GM23338 (cell line): Measurements from ENCODE around the gene CADM4. TPM values are rescaled to one million over a fixed set of nuclear protein-coding genes. Genes with fewer than 3 reads are reported as not detected.
A peak's percentile ranks its signal among the peaks of the same experiment; 100 is the strongest.
"Not testable (repeated sequence)": the region's sequence is repeated elsewhere in the genome, so short reads cannot be mapped to it uniquely, and the experiment has no call there.

Source experiments
- ATAC-seq: fragments of 200-7000 bp; cut with Tn5 transposase; 3 replicates; pipeline ENCODE4 v1.9.1; 2020
- DNase-seq: peaks from one replicate; pipeline ENCODE4 v3.0.0-alpha.2; 2015; ENCODE audit warnings: low spot score
- H2AFZ ChIP-seq: fragments of 200-600 bp; sonication (generic); 2 replicates; pipeline ENCODE4 v1.8.0; 2016; ENCODE audit warnings: antibody characterized with exemption, mild to moderate bottlenecking, moderate library complexity
- H3F3A ChIP-seq: fragments of 200-600 bp; sonication (generic); replicated peaks from 2 replicates; pipeline ENCODE4 v1.8.0; 2017; ENCODE audit warnings: antibody characterized with exemption, mixed run types, low read depth
- H3K27ac ChIP-seq: fragments of 200-600 bp; sonication (generic); 2 replicates; pipeline ENCODE4 v1.6.1; 2016; ENCODE audit warnings: low read depth
- H3K27me3 ChIP-seq: fragments of 200-600 bp; sonication (generic); 2 replicates; pipeline ENCODE4 v1.8.0; 2016; ENCODE audit warnings: mild to moderate bottlenecking, mixed run types, moderate library complexity; ENCODE audit not compliant: insufficient read depth
- H3K36me3 ChIP-seq: fragments of 200-600 bp; sonication (generic); 2 replicates; pipeline ENCODE4 v1.8.0; 2016; ENCODE audit warnings: mild to moderate bottlenecking; ENCODE audit not compliant: insufficient read depth
- H3K4me1 ChIP-seq: fragments of 200-600 bp; sonication (generic); 2 replicates; pipeline ENCODE4 v1.8.0; 2016; ENCODE audit warnings: mild to moderate bottlenecking, moderate library complexity; ENCODE audit not compliant: insufficient read depth
- H3K4me2 ChIP-seq: fragments of 200-600 bp; sonication (generic); 2 replicates; pipeline ENCODE4 v1.7.1; 2017; ENCODE audit warnings: mixed run types
- H3K4me3 ChIP-seq: fragments of 200-600 bp; sonication (generic); 2 replicates; pipeline ENCODE4 v1.6.1; 2016; ENCODE audit warnings: mixed run types
- H3K79me2 ChIP-seq: fragments of 200-600 bp; sonication (generic); replicated peaks from 2 replicates; pipeline ENCODE4 v1.8.0; 2017; ENCODE audit warnings: mild to moderate bottlenecking; ENCODE audit not compliant: insufficient read depth
- H3K9me2 ChIP-seq: fragments of 200-600 bp; sonication (generic); 2 replicates; pipeline ENCODE4 v1.8.0; 2017; ENCODE audit not compliant: insufficient read depth
- H4K20me1 ChIP-seq: fragments of 200-600 bp; sonication (generic); replicated peaks from 2 replicates; pipeline ENCODE4 v1.8.0; 2017; ENCODE audit warnings: mild to moderate bottlenecking; ENCODE audit not compliant: insufficient read depth
- H3K27ac Mint-ChIP-seq: 2 replicates; pipeline ENCODE4 v1.8.0; 2020; ENCODE audit warnings: inconsistent platforms, mild to moderate bottlenecking, moderate library complexity, mixed read lengths
- H3K27me3 Mint-ChIP-seq: 3 replicates; pipeline ENCODE4 v1.8.0; 2022; ENCODE audit warnings: low read depth, mild to moderate bottlenecking, moderate library complexity, mixed read lengths, inconsistent platforms; ENCODE audit not compliant: insufficient read depth, poor library complexity
- H3K36me3 Mint-ChIP-seq: 3 replicates; pipeline ENCODE4 v1.8.0; 2021; ENCODE audit warnings: low read depth, mild to moderate bottlenecking, inconsistent platforms, moderate library complexity, mixed read lengths
- H3K4me1 Mint-ChIP-seq: 3 replicates; pipeline ENCODE4 v1.8.0; 2020; ENCODE audit warnings: mild to moderate bottlenecking, inconsistent platforms, mixed read lengths
- H3K4me3 Mint-ChIP-seq: 3 replicates; pipeline ENCODE4 v1.8.0; 2021; ENCODE audit warnings: moderate library complexity, mild to moderate bottlenecking, inconsistent platforms, mixed read lengths
- H3K9me3 Mint-ChIP-seq: 3 replicates; pipeline ENCODE4 v1.8.0; 2020; ENCODE audit warnings: moderate library complexity, mild to moderate bottlenecking, inconsistent platforms, mixed read lengths
- CREB1 ChIP-seq: fragments of 250-450 bp; sonication (Bioruptor Pico); IDR thresholded peaks from 2 replicates; pipeline ENCODE4 v1.5.0; 2020; ENCODE audit warnings: low read depth, mild to moderate bottlenecking, moderate library complexity
- EZH2 ChIP-seq: fragments of 200-600 bp; sonication (generic); IDR thresholded peaks from one replicate; pipeline ENCODE4 v1.8.0; 2017; ENCODE audit warnings: antibody characterized with exemption, mild to moderate bottlenecking, low read depth; ENCODE audit not compliant: unreplicated experiment
- EZH2phosphoT487 ChIP-seq: fragments of 200-600 bp; sonication (generic); IDR thresholded peaks from one replicate; pipeline ENCODE4 v1.8.1; 2018; ENCODE audit warnings: antibody characterized with exemption; ENCODE audit not compliant: unreplicated experiment
- JUNB ChIP-seq: IDR thresholded peaks from one replicate; pipeline ENCODE4 v1.6.1; 2016; ENCODE audit warnings: antibody characterized with exemption; ENCODE audit not compliant: unreplicated experiment
- NANOG ChIP-seq: IDR thresholded peaks from 2 replicates; pipeline ENCODE4 v1.6.1; 2016; ENCODE audit warnings: antibody characterized with exemption, borderline replicate concordance
- POLR2AphosphoS5 ChIP-seq: IDR thresholded peaks from 2 replicates; pipeline ENCODE4 v1.6.1; 2016; ENCODE audit warnings: antibody characterized with exemption, low read depth
- STAT1 ChIP-seq: IDR thresholded peaks from one replicate; pipeline ENCODE4 v1.6.1; 2016; ENCODE audit warnings: antibody characterized with exemption; ENCODE audit not compliant: unreplicated experiment
- ZNF114 ChIP-seq: fragments of 250-450 bp; sonication (Bioruptor Pico); IDR thresholded peaks from 2 replicates; pipeline ENCODE4 v1.5.0; 2020; ENCODE audit warnings: mild to moderate bottlenecking, moderate library complexity
- polyA plus RNA-seq: library from polyadenylated mRNA; unstranded; fragments of >200 nt; fragmentation: Nextera tagmentation; extraction: Ambion mirVana; gene quantifications from 2 replicates; pipeline ENCODE4 v1.2.1, GENCODE V29; 2016
- total RNA-seq: library from RNA; depleted of rRNA; stranded (reverse); fragments of >200 nt; shearing (Covaris generic); gene quantifications from 2 replicates; pipeline ENCODE4 v1.2.3, GENCODE V29; 2014
- TF ChIP-seq, protein P1 (sequence below): IDR thresholded peaks from one replicate; pipeline ENCODE4 v1.6.1; 2018; ENCODE audit warnings: antibody characterized with exemption; ENCODE audit not compliant: unreplicated experiment
- TF ChIP-seq, protein P2 (sequence below), 2 experiments: fragments of 200-600 bp in 1 of 2; sonication (generic) in 1 of 2; conservative IDR thresholded peaks; 2 replicates each; pipeline versions ENCODE4 v1.5.1 to v1.6.1; 2016 to 2017; ENCODE audit warnings: antibody characterized with exemption in 2 of 2, low read depth in 2 of 2, mild to moderate bottlenecking in 2 of 2, moderate library complexity in 1 of 2
- TF ChIP-seq, protein P3 (sequence below): IDR thresholded peaks from 2 replicates; pipeline ENCODE4 v1.6.1; 2016; ENCODE audit warnings: antibody characterized with exemption

The CADM4 gene
- total and polyA plus RNA-seq, 2 experiments from 2014 or later = 3.7 to 21.2 TPM

DNA sequence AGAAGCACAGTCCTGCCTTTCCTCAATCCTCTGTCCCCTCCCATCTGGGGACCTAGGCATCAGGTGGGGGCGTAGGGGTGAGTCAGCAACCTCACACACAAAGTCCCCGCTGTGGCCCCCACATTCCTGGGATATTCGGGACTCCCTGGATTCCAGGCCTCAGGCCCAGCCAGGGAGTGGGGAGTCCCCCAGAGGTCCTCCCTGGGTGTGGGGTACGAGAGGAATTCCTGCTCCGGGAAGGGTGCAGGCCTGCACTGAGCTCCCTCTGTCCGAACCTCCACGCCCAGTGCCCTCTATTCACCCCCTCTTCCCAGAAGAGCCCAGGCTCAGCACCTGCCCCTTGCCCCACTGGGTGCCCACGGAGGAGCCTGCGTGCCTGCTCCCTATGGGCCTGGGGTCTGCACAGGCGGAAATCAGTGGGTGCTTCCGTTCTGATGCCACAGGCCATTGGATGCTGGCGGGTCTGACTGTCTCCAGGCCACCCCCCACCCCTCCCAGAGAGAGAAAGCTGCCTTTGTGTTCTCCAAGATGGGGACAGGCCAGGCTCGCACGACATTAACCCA lies 3.4 kb downstream of the CADM4 start:
- DNase-seq (peak; percentile 90), ATAC-seq (peak; percentile 60)
- 0 out of 2 replicates have a peak, but pooled peaks cover 3% of the 10 kb centered on the region for H3F3A ChIP-seq
- H3K27ac ChIP-seq = 0 out of 2 replicates have a peak overlapping the region, but pooled peaks have one; percentile 45
- peaks cover 56% of the 10 kb centered on the region for H3K27me3 Mint-ChIP-seq
- no peaks in the 10 kb centered on the region for H3K79me2 ChIP-seq
- peaks cover 11% of the 10 kb centered on the region; the same call in 2 of the 3 replicates for H3K36me3 Mint-ChIP-seq
- H3K4me1 Mint-ChIP-seq = peaks cover 32% of the 10 kb centered on the region
- H3K9me3 Mint-ChIP-seq = peaks cover 3% of the 10 kb centered on the region; the same call in 1 of the 3 replicates
- H3K4me2 ChIP-seq = peak overlapping the region; percentile 99
- H3K36me3 ChIP-seq = no peaks in the 10 kb centered on the region
- no peak overlapping the region for H3K27ac Mint-ChIP-seq
- H3K27me3 ChIP-seq = peaks cover 37% of the 10 kb centered on the region
- H3K9me2 ChIP-seq = no peaks in the 10 kb centered on the region
- H2AFZ ChIP-seq = no peak overlapping the region
- peak overlapping the region; percentile 83 for H3K4me3 ChIP-seq
- peaks cover 9% of the 10 kb centered on the region; the same call in 1 of the 2 replicates for H4K20me1 ChIP-seq
- peak overlapping the region; percentile 58 for H3K4me3 Mint-ChIP-seq
- TF ChIP-seq STAT1 (no peak), CREB1 (CRISPR knock-in tag) (0 out of 2 replicates have a peak, but pooled peaks have one; percentile 3), ZNF114 (CRISPR knock-in tag) (no peak), POLR2AphosphoS5 (no peak; the same call in 1 of the 2 replicates), JUNB (no peak), NANOG (no peak), EZH2 (no peak)
- H3K4me1 ChIP-seq = peaks cover 33% of the 10 kb centered on the region

DNA sequence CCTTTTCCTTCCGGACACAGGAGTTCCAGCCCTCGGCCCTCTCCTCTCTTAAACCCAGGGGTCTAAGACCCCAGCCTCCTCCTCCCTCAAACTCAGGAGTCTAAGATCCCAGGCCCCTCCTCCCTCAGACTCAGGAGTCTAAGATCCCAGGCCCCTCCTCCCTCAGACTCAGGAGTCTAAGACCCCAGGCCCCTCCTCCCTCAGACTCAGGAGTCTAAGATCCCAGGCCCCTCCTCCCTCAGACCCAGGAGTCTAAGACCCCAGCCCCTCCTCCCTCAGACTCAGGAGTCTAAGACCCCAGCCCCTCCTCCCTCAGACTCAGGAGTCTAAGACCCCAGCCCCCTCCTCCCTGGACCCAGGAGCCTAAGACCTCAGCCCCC lies 4.1 kb downstream of the CADM4 start:
- peaks cover 31% of the 10 kb centered on the region for H3K27me3 ChIP-seq
- H3F3A ChIP-seq, H3K9me3 Mint-ChIP-seq, H3K79me2 ChIP-seq, H3K36me3 ChIP-seq, H3K9me2 ChIP-seq, ATAC-seq, H4K20me1 ChIP-seq, H3K36me3 Mint-ChIP-seq, H2AFZ ChIP-seq: not testable (repeated sequence)
- DNase-seq = peak; percentile 69
- Mint-ChIP-seq H3K27me3 (peaks cover 52% of the 10 kb centered on the region), H3K4me1 (peaks cover 29% of the 10 kb centered on the region), H3K27ac (peak overlapping the region; percentile 80; the same call in 1 of the 2 replicates), H3K4me3 (peak overlapping the region; percentile 81)
- peak overlapping the region; percentile 83 for H3K4me3 ChIP-seq
- H3K27ac ChIP-seq = peak overlapping the region; percentile 87; the same call in 1 of the 2 replicates
- H3K4me1 ChIP-seq = peaks cover 33% of the 10 kb centered on the region
- peak overlapping the region; percentile 99 for H3K4me2 ChIP-seq

DNA sequence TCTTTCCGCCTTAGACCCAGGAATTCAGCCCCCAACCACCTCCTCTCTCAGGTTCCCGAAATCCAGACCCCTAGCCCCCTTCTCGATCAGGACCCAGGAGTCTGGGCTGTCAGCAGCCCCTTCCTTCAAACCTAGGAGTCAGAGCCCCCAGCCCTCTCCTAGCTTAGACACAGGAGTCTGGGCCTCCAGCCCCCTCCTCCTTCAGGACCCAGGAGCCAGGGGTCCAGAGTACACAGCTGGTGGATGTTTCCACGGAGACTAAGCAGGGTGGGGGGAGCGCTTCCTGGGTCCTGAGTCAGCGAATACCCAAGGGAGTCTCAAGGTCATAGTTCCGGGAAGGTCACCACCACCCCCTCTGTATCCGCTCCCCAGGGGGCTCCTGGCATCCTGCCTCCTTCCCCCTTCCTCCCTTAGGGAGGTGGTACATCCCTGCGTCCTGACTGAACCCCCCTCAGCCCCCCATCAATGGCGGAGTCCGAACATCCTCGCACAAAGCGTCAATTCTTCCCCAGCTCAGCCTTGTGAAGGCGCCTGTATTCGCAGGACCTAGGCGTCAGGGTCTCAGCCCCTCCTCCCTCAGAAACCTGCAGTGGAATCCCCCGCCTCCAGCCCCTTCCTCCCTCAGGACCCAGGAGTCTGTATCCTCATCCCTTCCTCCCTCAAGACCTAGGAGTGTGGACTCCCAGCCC lies 4.6 kb downstream of the CADM4 start:
- peak; percentile 77 for DNase-seq
- H3K27ac Mint-ChIP-seq = peak overlapping the region; percentile 80; the same call in 1 of the 2 replicates
- H2AFZ ChIP-seq = no peak overlapping the region
- no peaks in the 10 kb centered on the region for H3K9me2 ChIP-seq
- peak overlapping the region; percentile 87; the same call in 1 of the 2 replicates for H3K27ac ChIP-seq
- H3K36me3 ChIP-seq = no peaks in the 10 kb centered on the region
- H3K27me3 ChIP-seq = peaks cover 26% of the 10 kb centered on the region
- H3K9me3 Mint-ChIP-seq = no peaks in the 10 kb centered on the region
- TF ChIP-seq, protein P1, sequence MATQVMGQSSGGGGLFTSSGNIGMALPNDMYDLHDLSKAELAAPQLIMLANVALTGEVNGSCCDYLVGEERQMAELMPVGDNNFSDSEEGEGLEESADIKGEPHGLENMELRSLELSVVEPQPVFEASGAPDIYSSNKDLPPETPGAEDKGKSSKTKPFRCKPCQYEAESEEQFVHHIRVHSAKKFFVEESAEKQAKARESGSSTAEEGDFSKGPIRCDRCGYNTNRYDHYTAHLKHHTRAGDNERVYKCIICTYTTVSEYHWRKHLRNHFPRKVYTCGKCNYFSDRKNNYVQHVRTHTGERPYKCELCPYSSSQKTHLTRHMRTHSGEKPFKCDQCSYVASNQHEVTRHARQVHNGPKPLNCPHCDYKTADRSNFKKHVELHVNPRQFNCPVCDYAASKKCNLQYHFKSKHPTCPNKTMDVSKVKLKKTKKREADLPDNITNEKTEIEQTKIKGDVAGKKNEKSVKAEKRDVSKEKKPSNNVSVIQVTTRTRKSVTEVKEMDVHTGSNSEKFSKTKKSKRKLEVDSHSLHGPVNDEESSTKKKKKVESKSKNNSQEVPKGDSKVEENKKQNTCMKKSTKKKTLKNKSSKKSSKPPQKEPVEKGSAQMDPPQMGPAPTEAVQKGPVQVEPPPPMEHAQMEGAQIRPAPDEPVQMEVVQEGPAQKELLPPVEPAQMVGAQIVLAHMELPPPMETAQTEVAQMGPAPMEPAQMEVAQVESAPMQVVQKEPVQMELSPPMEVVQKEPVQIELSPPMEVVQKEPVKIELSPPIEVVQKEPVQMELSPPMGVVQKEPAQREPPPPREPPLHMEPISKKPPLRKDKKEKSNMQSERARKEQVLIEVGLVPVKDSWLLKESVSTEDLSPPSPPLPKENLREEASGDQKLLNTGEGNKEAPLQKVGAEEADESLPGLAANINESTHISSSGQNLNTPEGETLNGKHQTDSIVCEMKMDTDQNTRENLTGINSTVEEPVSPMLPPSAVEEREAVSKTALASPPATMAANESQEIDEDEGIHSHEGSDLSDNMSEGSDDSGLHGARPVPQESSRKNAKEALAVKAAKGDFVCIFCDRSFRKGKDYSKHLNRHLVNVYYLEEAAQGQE = no peak
- TF ChIP-seq POLR2AphosphoS5 (no peak), EZH2 (no peak), STAT1 (no peak), NANOG (no peak), EZH2phosphoT487 (no peak)
- TF ChIP-seq, protein P2, sequence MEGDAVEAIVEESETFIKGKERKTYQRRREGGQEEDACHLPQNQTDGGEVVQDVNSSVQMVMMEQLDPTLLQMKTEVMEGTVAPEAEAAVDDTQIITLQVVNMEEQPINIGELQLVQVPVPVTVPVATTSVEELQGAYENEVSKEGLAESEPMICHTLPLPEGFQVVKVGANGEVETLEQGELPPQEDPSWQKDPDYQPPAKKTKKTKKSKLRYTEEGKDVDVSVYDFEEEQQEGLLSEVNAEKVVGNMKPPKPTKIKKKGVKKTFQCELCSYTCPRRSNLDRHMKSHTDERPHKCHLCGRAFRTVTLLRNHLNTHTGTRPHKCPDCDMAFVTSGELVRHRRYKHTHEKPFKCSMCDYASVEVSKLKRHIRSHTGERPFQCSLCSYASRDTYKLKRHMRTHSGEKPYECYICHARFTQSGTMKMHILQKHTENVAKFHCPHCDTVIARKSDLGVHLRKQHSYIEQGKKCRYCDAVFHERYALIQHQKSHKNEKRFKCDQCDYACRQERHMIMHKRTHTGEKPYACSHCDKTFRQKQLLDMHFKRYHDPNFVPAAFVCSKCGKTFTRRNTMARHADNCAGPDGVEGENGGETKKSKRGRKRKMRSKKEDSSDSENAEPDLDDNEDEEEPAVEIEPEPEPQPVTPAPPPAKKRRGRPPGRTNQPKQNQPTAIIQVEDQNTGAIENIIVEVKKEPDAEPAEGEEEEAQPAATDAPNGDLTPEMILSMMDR (conservative IDR thresholded peaks at IDR 0.05; ENCODE audit: low read depth in 2 of 2) = no peak
- TF ChIP-seq, protein P3, sequence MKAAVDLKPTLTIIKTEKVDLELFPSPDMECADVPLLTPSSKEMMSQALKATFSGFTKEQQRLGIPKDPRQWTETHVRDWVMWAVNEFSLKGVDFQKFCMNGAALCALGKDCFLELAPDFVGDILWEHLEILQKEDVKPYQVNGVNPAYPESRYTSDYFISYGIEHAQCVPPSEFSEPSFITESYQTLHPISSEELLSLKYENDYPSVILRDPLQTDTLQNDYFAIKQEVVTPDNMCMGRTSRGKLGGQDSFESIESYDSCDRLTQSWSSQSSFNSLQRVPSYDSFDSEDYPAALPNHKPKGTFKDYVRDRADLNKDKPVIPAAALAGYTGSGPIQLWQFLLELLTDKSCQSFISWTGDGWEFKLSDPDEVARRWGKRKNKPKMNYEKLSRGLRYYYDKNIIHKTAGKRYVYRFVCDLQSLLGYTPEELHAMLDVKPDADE = no peak
- H3K4me2 ChIP-seq = peak overlapping the region; percentile 99
- no peaks in the 10 kb centered on the region for H3K79me2 ChIP-seq
- peaks cover 8% of the 10 kb centered on the region; the same call in 1 of the 3 replicates for H3K36me3 Mint-ChIP-seq
- H3K4me1 Mint-ChIP-seq = peaks cover 29% of the 10 kb centered on the region
- H3K4me3 Mint-ChIP-seq = peak overlapping the region; percentile 81
- H3K27me3 Mint-ChIP-seq = peaks cover 46% of the 10 kb centered on the region
- H3K4me3 ChIP-seq = peak overlapping the region; percentile 83
- H3F3A ChIP-seq = 0 out of 2 replicates have a peak, but pooled peaks cover 3% of the 10 kb centered on the region
- H4K20me1 ChIP-seq = peaks cover 5% of the 10 kb centered on the region; the same call in 1 of the 2 replicates
- peak; percentile 55 for ATAC-seq
- H3K4me1 ChIP-seq = peaks cover 33% of the 10 kb centered on the region
